GM03348 (cell line): ENCODE data around the gene DDX25.

ENCODE experiments used
- DNase-seq: peaks from one replicate; pipeline ENCODE4 v3.0.0; 2012; ENCODE audit warnings: low spot score

Gene DDX25

DNA sequence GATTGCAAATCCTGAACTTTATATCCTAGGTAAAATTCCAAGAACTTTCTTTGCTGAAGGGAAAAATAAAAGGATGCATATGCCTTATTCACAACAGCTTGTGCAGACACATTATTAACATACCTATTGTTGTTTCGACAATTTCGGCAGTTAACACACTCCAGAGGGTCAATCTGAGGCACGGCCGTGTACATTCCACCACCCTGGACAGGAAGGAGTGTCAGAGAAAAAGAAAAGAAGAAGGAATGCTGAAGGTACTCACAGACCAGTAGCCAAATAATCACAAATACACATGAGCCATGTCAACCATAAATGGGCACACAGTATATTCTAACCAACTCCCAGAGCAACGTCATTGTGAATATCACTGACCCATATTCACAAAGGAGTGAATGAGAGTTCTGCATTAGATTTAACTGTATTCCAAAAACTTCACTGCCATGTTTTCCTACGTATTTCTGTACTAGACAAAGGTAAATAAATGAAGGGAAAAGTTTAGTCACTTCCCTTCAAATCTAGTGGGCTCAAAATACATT is 73.9 kb downstream of the DDX25 start:
- DNase-seq = no peak
